GM11168 (cell line): ENCODE measurements around the gene CALD1.

Source experiments
- in situ Hi-C: fragments of 300-500 bp; cut with MboI; formaldehyde crosslinking; loops from one replicate; pipeline ENCODE4 v1.12.0; 2022; ENCODE audit warnings: low sequenced_read_pairs; ENCODE audit not compliant: unreplicated experiment

The CALD1 gene

GRCh38 chr7:134888141-134888740 is 108.8 kb downstream of the CALD1 start:
- in situ Hi-C loops, result no loop called here

GRCh38 chr7:134890246-134891240 is 111.1 kb downstream of the CALD1 start:
- in situ Hi-C loops, result no loop called here

GRCh38 chr7:134891262-134891695 is 111.8 kb downstream of the CALD1 start:
- in situ Hi-C loops, result no loop called here

DNA sequence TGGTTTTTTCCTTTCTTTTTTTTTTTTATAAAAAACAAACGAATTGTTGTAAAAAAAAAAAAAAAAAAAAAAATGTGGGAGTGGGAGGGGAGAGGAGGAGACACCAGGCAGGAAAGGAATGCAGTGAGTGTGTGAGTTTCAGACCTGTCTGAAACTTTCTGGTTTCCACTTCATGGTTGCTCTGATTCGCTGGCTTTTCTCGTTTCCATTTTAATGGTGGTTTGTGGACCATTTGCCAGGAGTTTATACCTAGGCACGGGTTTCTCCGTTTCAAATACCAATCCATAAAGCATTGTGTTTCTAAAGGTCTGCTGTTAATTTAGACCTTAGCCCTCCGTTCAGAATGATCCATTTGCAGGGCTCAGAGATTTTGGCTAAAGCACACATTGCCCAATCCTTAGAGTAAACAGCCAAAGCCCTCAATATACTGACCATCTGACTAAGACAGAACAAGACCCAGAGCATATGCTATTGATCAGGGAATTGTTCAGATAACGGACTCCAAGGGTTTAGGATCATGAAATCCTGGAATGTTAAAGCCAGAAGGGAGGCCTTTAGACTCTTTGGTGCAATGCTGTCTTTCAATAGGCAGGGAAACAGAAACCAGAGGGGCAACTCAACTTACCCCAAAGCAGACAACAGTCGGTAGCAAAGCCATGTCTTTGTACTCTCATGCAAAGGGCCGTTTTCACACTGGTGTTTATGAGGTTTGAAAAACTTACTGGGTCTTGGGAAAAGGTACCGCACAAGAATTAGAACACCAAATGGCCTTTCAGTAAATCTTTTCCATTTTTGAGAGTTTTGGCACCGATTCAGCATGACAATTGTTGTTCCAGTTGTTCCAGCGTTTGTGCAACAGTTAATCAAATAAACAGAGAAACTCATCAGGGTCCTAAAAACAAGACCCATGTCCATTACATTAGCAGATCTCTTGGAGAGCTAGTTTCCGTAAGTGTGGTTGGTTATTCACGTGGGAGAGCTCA is 112.6 kb downstream of the CALD1 start:
- in situ Hi-C loops, result no loop called here

DNA sequence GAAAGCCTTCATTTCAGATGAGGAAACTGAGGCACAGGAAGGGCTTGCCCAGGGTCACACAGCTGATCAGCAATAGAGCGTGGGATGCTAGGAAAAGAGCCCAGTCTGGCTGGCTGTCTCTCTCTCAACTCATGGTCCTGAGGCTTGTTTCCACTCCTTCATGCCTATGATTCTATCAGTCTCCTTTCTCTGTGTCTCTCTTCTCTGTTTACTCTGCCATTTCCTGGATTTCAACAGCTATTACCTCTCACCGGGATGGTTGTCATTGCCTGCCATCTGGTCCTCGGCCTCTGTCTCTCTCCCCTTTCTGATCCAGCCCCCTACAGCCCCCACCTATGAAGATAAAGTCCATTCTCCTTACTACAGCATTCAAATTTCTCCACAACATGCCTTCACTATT is 113.5 kb downstream of the CALD1 start:
- in situ Hi-C loops, result no loop called here

DNA sequence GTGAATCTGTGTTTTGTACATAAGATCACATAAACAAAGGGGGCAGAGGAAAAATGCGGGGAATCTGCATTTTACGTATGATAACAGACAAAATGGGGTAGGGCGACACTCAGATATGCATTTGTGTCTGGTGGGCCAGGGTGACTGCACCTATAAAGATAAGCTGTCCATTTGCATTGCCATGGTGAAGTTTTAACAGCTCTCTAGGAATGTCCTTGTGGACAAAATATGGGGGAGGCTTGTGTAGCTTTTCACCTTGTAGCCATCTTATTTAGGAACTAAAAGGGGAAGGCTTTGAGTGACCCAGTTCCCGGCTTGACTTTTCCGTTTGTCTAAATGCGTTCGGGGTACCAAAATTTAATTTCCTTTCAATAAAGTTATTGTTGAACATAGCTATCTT is 114.5 kb downstream of the CALD1 start:
- in situ Hi-C loops, result no loop called here

- in situ Hi-C loops, result no loop called here
Observed at GRCh38 chr7:134894928-134895327, 115.5 kb downstream of the CALD1 start.

DNA sequence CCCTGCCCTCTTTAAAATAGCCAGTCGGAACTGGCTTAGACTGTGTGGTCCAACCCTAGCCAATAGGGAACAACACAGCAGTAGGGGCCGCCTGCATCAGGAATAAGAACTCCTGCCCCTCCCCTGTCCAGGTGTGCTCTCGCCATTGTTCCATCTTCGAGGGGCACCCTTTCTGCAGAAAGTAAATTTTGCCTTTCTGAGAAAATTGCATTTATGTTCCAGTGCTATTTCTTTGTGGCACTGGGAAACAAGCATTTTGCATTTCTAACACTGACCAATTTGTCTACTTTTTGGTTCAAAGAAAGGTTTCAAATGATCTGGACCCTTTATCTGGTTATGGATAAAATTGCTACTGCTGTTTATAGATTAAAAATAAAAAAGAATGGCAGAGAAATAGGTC is 116.6 kb downstream of the CALD1 start:
- in situ Hi-C loops, result no loop called here

DNA sequence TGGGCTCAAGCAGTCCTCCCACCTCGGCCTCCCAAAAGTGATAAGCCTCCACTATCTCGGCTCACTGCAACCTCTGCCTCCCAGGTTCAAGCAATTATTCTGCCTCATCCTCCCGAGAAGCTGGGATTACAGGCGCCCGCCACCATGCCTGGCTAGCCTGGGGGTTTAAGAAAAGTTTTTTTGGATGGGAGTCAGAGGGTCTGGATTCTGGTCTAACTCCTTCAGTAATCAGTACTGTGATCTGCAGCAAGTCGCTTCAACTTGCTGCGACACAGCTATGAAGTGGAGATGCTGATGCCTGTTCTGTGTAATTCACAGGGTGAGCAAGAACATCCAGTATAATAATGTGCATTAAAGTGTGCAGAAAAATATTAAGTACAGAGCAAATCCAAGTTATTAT is 118.5 kb downstream of the CALD1 start:
- in situ Hi-C loops, result no loop called here

GRCh38 chr7:134899729-134900128 is 120.3 kb downstream of the CALD1 start:
- in situ Hi-C loops, result no loop called here

- in situ Hi-C loops, result no loop called here
Observed at GRCh38 chr7:134900166-134900982, 120.9 kb downstream of the CALD1 start.

DNA sequence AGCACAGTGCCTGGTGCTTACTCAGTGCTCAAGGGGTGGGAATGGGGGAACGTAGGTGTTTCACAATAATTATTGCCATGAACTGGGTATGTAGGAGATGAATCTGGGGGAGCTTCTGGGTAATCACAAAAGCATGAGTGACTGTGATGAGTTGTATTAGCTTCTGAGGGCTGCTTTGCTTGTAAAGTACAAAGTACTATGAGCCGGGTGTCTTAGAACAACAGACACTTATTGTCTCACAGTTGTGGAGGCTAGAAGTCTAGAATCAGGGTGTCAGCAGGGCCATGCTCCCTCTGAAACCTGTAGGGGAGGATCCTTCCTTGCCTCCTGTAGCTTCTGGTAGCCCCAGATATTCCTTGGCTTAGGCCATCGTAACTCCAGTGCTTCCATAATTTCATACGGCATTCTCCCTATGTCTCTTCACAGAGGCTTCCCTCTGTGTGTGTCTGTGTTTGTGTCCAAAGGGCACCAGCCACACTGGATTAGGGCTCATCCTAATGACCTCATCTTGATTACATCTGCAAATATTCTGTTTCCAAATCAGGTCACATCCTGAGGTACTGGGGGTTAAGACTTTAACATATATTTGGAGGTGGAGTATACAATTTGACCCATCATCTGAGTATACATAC is 122.1 kb downstream of the CALD1 start:
- in situ Hi-C loops, result no loop called here

DNA sequence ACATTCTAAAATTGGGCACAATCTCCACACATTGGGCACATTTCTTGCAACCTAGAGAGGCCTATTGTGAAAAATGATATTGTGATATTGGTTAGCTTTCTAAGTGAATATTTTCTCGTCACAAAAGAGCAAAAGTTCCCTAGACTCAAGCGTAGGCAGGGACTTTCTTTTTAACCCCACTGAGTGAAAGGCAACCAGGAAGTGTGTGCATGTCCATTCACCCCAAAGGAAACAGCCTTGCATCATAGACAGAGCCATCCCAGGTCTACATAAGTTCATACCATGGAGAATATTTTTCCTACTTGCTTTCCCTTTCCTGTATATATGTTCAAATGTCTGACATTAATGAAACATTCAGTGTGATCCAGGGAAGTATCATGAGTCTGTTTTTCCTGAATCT is 122.6 kb downstream of the CALD1 start:
- in situ Hi-C loops, result no loop called here

DNA sequence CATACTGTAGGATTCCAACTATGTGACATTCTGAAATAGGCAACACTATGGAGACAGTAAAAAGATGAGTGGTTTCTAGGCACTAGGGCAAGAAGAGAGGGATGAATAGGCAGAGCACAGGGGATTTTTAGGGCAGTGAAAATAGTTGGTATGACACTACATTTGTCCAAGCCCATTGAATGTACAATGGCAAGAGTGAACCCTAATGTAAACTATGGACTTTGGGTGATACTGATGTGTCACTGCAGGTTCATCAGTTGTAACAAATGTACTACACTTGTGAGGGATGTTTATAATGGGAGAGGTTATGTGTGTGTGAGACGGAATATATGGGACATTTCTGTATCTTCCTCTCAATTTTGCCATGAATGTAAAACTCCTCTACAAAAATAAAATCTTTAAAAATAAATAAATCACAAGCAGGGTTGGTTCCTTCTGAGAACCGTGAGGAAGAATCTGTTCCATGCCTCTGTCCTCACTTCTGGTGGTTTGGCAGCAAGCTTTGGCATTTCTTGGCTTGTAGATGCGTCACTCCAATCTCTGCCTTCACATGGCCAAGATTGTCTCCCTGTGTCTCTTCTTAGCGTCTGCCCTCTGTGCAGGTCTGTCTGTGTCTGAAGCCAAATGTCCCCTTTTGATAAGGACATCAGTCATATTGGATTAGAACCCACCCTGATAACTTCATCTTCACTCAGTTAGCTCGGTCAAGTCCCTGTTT is 123.8 kb downstream of the CALD1 start:
- in situ Hi-C loops, result no loop called here

DNA sequence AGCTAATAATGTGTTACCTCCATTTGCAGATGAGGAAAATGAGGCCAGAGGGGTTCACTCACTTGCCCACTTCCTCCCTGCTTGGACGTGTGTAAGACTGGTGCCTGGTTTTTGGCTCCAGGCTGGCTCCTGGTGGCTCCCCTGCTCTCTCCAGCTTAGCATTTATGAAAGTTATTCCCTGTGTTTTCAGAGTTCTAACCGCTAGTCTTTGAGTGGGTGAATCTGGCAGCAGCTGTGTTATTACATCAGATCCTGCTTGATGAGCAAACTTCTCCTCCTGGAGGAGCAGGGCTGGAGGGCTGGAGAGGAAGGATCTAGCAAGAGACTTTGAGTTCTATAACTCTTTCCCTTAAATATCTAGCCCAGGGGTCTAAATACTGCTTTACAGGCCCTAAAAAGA is 125.9 kb downstream of the CALD1 start:
- in situ Hi-C loops, result no loop called here

DNA sequence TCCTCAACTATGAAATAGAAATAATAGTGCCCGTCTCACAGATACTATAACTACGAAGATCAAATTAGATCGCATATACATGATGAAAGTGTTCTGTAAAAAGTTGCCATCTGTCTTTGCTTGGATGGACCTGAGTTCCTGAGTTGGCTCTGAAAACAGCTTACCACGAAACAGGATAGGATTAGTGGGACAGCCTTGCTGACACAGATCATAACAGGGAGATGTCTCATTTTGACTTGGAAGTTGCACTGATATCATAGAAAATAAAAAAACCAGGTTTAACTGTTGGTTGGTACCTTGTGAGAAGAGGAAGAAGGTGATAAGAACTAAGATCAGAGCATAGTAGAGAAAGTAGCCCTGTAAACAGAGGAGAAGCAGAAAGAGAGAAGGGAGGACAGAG is 127.6 kb downstream of the CALD1 start:
- in situ Hi-C loops, result no loop called here

- in situ Hi-C loops, result no loop called here
Observed at GRCh38 chr7:134907639-134908038, 128.2 kb downstream of the CALD1 start.

DNA sequence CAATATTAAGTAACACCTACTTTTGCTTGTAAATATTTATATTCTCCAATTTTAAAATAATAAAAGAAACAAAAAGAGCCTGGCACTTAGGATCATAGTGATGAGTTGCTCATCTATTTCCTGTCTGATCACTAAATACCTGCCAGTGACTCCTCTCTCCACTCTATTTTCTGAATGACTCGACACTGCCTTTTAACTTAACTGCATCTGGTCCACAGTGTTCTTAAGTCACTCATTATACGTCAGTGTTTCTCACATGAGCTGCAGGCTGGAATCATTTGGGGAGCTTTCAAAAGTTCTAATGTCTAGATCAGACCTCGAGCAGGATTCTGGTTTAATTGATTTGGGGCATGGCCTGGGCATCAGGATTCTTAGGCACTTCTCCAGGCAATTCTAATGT is 128.9 kb downstream of the CALD1 start:
- in situ Hi-C loops, result no loop called here
